H1 (cell line): ENCODE results near the gene SOX2. TPM values are rescaled to one million over a fixed set of nuclear protein-coding genes. Genes with fewer than 3 reads are reported as not detected.

Experiments used
- CTCF ChIA-PET: fragments of 300-600 bp; sonication (Branson Sonifier 250); formaldehyde crosslinking; loops from one replicate; lab custom pipeline; 2021; ENCODE audit not compliant: partially characterized antibody; lab: Charles Lee
- POLR2A ChIA-PET: fragments of 300-600 bp; sonication (Branson Sonifier 250); formaldehyde crosslinking; loops from one replicate; lab custom pipeline; 2021; ENCODE audit warnings: inconsistent platforms; ENCODE audit not compliant: partially characterized antibody; lab: Charles Lee
- DNase-seq, 2 experiments: peaks; one replicate each; pipeline versions ENCODE4 v3.0.0 to v3.0.0-alpha.2; 2010 to 2022; ENCODE audit warnings: low spot score in 2 of 2, low read depth in 1 of 2, mixed read lengths in 1 of 2
- FAIRE-seq: peaks from 2 replicates; lab custom pipeline; 2011; peaks lifted over from hg19 to GRCh38; lab: Jason Lieb, UNC
- H2AFZ ChIP-seq: 2 replicates; pipeline ENCODE4 v1.8.1; 2012; ENCODE audit warnings: low read length, inconsistent platforms
- H2AK5ac ChIP-seq: 2 replicates; pipeline ENCODE4 v1.6.1; 2013; ENCODE audit warnings: low read depth, low read length
- H2BK120ac ChIP-seq: replicated peaks from 2 replicates; pipeline ENCODE3; 2013; ENCODE audit warnings: low read depth, low read length, inconsistent platforms
- H2BK12ac ChIP-seq: 2 replicates; pipeline ENCODE4 v1.6.1; 2013; ENCODE audit warnings: low read depth, low read length
- H2BK15ac ChIP-seq: 2 replicates; pipeline ENCODE4 v1.6.1; 2013; ENCODE audit warnings: low read length
- H2BK20ac ChIP-seq: 2 replicates; pipeline ENCODE4 v1.6.1; 2013; ENCODE audit warnings: low read length
- H2BK5ac ChIP-seq: 2 replicates; pipeline ENCODE4 v1.6.1; 2013; ENCODE audit warnings: low read depth, low read length
- H3K14ac ChIP-seq: 2 replicates; pipeline ENCODE4 v1.6.1; 2013; ENCODE audit warnings: inconsistent platforms; ENCODE audit not compliant: insufficient read length
- H3K18ac ChIP-seq: 2 replicates; pipeline ENCODE4 v1.6.1; 2013; ENCODE audit warnings: low read length; ENCODE audit errors: extremely low read depth
- H3K23ac ChIP-seq: 2 replicates; pipeline ENCODE4 v1.6.1; 2013; ENCODE audit warnings: inconsistent platforms; ENCODE audit not compliant: insufficient read length
- H3K23me2 ChIP-seq: 2 replicates; pipeline ENCODE4 v1.6.1; 2013; ENCODE audit warnings: low read depth, low read length
- H3K27ac ChIP-seq: 2 replicates; pipeline ENCODE4 v1.6.1; 2011; ENCODE audit warnings: low read depth, low read length, inconsistent platforms
- H3K27me3 ChIP-seq, 4 experiments: replicated peaks in 1 of 4; 1 replicate in 1 of 4; 2 replicates in 3 of 4; pipeline versions ENCODE4 v1.6.1 to v1.8.1; 2011 to 2013; ENCODE audit warnings: low read length in 3 of 4, mild to moderate bottlenecking in 3 of 4, inconsistent platforms in 2 of 4, mixed read lengths in 2 of 4, moderate library complexity in 1 of 4; ENCODE audit not compliant: control insufficient read depth in 3 of 4, insufficient read depth in 3 of 4; ENCODE audit errors: extremely low read depth in 1 of 4
- H3K36me3 ChIP-seq, 4 experiments: 2 replicates each; pipeline versions ENCODE4 v1.6.1 to v1.8.1; 2011 to 2013; ENCODE audit warnings: mild to moderate bottlenecking in 4 of 4, low read length in 3 of 4, moderate library complexity in 2 of 4, control low read depth in 1 of 4, inconsistent platforms in 1 of 4; ENCODE audit not compliant: insufficient read depth in 4 of 4, control insufficient read depth in 2 of 4
- H3K4ac ChIP-seq: replicated peaks from 2 replicates; pipeline ENCODE3; 2013; ENCODE audit warnings: low read length, low read depth, mixed read lengths, inconsistent platforms; ENCODE audit not compliant: insufficient read length
- H3K4me1 ChIP-seq, 4 experiments: replicated peaks in 1 of 4; 1 replicate in 1 of 4; 2 replicates in 3 of 4; pipeline versions ENCODE4 v1.6.1 to v1.8.1; 2011 to 2013; ENCODE audit warnings: low read length in 3 of 4, inconsistent platforms in 2 of 4, mixed read lengths in 1 of 4; ENCODE audit not compliant: insufficient read depth in 4 of 4, control insufficient read depth in 3 of 4
- H3K4me2 ChIP-seq, 2 experiments: 2 replicates each; pipeline versions ENCODE4 v1.6.1 to v1.8.1; 2011 to 2013; ENCODE audit warnings: low read depth in 2 of 2, low read length in 2 of 2, control low read depth in 1 of 2, inconsistent platforms in 1 of 2, mild to moderate bottlenecking in 1 of 2; ENCODE audit not compliant: insufficient read depth in 1 of 2
- H3K4me3 ChIP-seq, 4 experiments: fragments of 200-600, 300-600 bp in 1 of 4; sonication (generic), shearing (Covaris generic), sonication (Bioruptor Twin) in 1 of 4; 2 replicates each; pipeline versions ENCODE4 v1.5.1 to v1.8.1; 2011 to 2016; ENCODE audit warnings: low read length in 4 of 4, low read depth in 3 of 4, control low read depth in 2 of 4, inconsistent platforms in 2 of 4, mild to moderate bottlenecking in 2 of 4, mixed read lengths in 1 of 4, moderate library complexity in 1 of 4; ENCODE audit not compliant: insufficient read depth in 2 of 4; ENCODE audit errors: extremely low read depth in 1 of 4
- H3K56ac ChIP-seq: replicated peaks from 2 replicates; pipeline ENCODE3; 2013; ENCODE audit warnings: low read depth, mild to moderate bottlenecking, mixed read lengths, low read length, inconsistent platforms; ENCODE audit not compliant: insufficient read length
- H3K79me1 ChIP-seq: 2 replicates; pipeline ENCODE4 v1.6.1; 2013; ENCODE audit warnings: low read depth, low read length, control low read depth
- H3K79me2 ChIP-seq, 2 experiments: 2 replicates each; pipeline versions ENCODE4 v1.6.1 to v1.8.1; 2012 to 2013; ENCODE audit warnings: low read length in 2 of 2, mild to moderate bottlenecking in 2 of 2, inconsistent platforms in 1 of 2; ENCODE audit not compliant: insufficient read depth in 2 of 2, control insufficient read depth in 1 of 2
- H3K9ac ChIP-seq, 4 experiments: replicated peaks in 1 of 4; 1 replicate in 1 of 4; 2 replicates in 3 of 4; pipeline versions ENCODE4 v1.6.1 to v1.8.1; 2011 to 2013; ENCODE audit warnings: low read depth in 3 of 4, low read length in 3 of 4, control low read depth in 2 of 4, mild to moderate bottlenecking in 2 of 4, moderate library complexity in 2 of 4, inconsistent platforms in 1 of 4; ENCODE audit errors: extremely low read depth in 1 of 4
- H3K9me3 ChIP-seq, 2 experiments: 2 replicates each; pipeline versions ENCODE4 v1.6.1 to v1.8.1; 2012 to 2013; ENCODE audit warnings: mild to moderate bottlenecking in 2 of 2, moderate library complexity in 2 of 2, control low read depth in 1 of 2, inconsistent platforms in 1 of 2, low read depth in 1 of 2, low read length in 1 of 2, mixed read lengths in 1 of 2; ENCODE audit not compliant: insufficient read depth in 2 of 2
- H4K20me1 ChIP-seq, 2 experiments: replicated peaks in 1 of 2; 2 replicates each; pipeline versions ENCODE3 to v1.8.1; 2011 to 2013; ENCODE audit warnings: inconsistent platforms in 2 of 2, low read length in 2 of 2, mild to moderate bottlenecking in 1 of 2; ENCODE audit not compliant: insufficient read depth in 2 of 2, control insufficient read depth in 1 of 2
- H4K5ac ChIP-seq: 2 replicates; pipeline ENCODE4 v1.6.1; 2013; ENCODE audit warnings: low read length, low read depth, mixed read lengths, inconsistent platforms; ENCODE audit not compliant: insufficient read length
- H4K8ac ChIP-seq: 2 replicates; pipeline ENCODE4 v1.8.0; 2013; ENCODE audit warnings: mild to moderate bottlenecking, moderate library complexity, low read length, inconsistent platforms; ENCODE audit not compliant: insufficient read depth; ENCODE audit errors: extremely low read depth
- H4K91ac ChIP-seq: replicated peaks from 2 replicates; pipeline ENCODE3; 2013; ENCODE audit warnings: low read length, mixed read lengths, inconsistent platforms; ENCODE audit not compliant: insufficient read length
- ASH2L ChIP-seq: fragments of 200-600, 300-600 bp; sonication (generic); IDR thresholded peaks from one replicate; pipeline ENCODE4 v1.7.1; 2017; ENCODE audit warnings: low read length
- GABPA ChIP-seq: IDR thresholded peaks from 2 replicates; pipeline ENCODE4 v1.6.1; 2011; ENCODE audit warnings: mild to moderate bottlenecking, low read length, moderate library complexity, borderline replicate concordance; ENCODE audit not compliant: insufficient read depth
- HDAC2 ChIP-seq, 2 experiments: fragments of 300-600 bp in 1 of 2; sonication (generic) in 1 of 2; IDR thresholded peaks; 2 replicates each; pipeline ENCODE4 v1.6.1; 2011 to 2012; ENCODE audit warnings: low read depth in 2 of 2, low read length in 2 of 2, mild to moderate bottlenecking in 2 of 2, moderate library complexity in 2 of 2, borderline replicate concordance in 1 of 2, inconsistent platforms in 1 of 2
- NANOG ChIP-seq: IDR thresholded peaks from 2 replicates; pipeline ENCODE4 v1.6.1; 2011; ENCODE audit warnings: low read length, low read depth, mild to moderate bottlenecking, inconsistent platforms; ENCODE audit not compliant: insufficient read depth, poor library complexity, severe bottlenecking
- POLR2A ChIP-seq, 2 experiments: IDR thresholded peaks; 1 replicate in 1 of 2; 2 replicates in 1 of 2; pipeline ENCODE4 v1.6.1; 2011; ENCODE audit warnings: low read depth in 2 of 2, low read length in 2 of 2, mild to moderate bottlenecking in 2 of 2; ENCODE audit errors: control extremely low read depth in 1 of 2
- USF2 ChIP-seq: IDR thresholded peaks from 2 replicates; pipeline ENCODE4 v1.6.1; 2011; ENCODE audit warnings: low read length, improper control_type of control experiment
- WGBS, 2 experiments: shearing (Covaris generic) in 1 of 2; methylation state at CpG; one replicate each; pipeline versions ENCODE4 v1.1.6 to v1.1.7; 2013 to 2015; ENCODE audit warnings: low lambda C conversion rate in 2 of 2, mixed read lengths in 2 of 2, inconsistent platforms in 1 of 2, low coverage in 1 of 2, missing lambda C conversion rate in 1 of 2; ENCODE audit not compliant: insufficient replicate concordance in 2 of 2, insufficient coverage in 1 of 2, insufficient read length in 1 of 2; ENCODE audit errors: extremely low coverage in 1 of 2, missing lambda C conversion rate in 1 of 2; 5-methylcytosine and 5-hydroxymethylcytosine counted together
- long read RNA-seq, 2 experiments: library from RNA in 1 of 2; library from capped mRNA in 1 of 2; stranded (forward); transcript quantifications; one replicate each; pipeline ENCODE4 v2.0.0, GENCODE V29; 2021; ENCODE audit warnings: inconsistent platforms in 1 of 2
- polyA minus RNA-seq, 3 experiments: library from RNA; depleted of rRNA, polyadenylated mRNA; stranded (reverse); fragments of >200 nt; gene quantifications; 1 replicate in 2 of 3; 2 replicates in 1 of 3; pipeline ENCODE4 v1.2.3, GENCODE V29; 2011
- polyA plus RNA-seq, 7 experiments: library from polyadenylated mRNA; depleted of rRNA in 3 of 7; stranded (reverse) in 5 of 7; unstranded in 2 of 7; fragments of >200 nt in 5 of 7; fragments of 200-250 nt in 2 of 7; gene quantifications; 1 replicate in 5 of 7; 2 replicates in 1 of 7; 4 replicates in 1 of 7; pipeline versions ENCODE4 v1.2.1 to v1.2.3, GENCODE V29; 2011 to 2013; ENCODE audit warnings: missing spikeins in 2 of 7, mixed read lengths in 2 of 7
- total RNA-seq: library from RNA; stranded (reverse); fragmentation: NEBNext Ultra II Directional; extraction: Animal tissue kit (Norgen Biotek cat#: 25700); gene quantifications from 2 replicates; pipeline ENCODE4 v1.2.1, GENCODE V29; 2021

The SOX2 gene
- total RNA-seq (247 and 260 TPM in 2 replicates), polyA plus RNA-seq (2011; rRNA removed) (149 and 170 TPM in 2 replicates), polyA minus RNA-seq (2011; rRNA and poly(A)+ RNA removed) (34.6 and 35.5 TPM in 2 replicates)
- polyA plus RNA-seq (2011; cell fraction: cytosol; rRNA removed) = 181 TPM
- 120 TPM for polyA plus RNA-seq (2011; cell fraction: nucleus; rRNA removed)
- polyA plus RNA-seq (2012, experiment 1 of 2) = 130 to 186 TPM (median 157 TPM) in 4 replicates
- 64.0 TPM for polyA plus RNA-seq (2012, experiment 2 of 2)
- 171 TPM for polyA plus RNA-seq (2013, experiment 1 of 2)
- 169 TPM for polyA plus RNA-seq (2013, experiment 2 of 2)
- polyA minus RNA-seq (2011; cell fraction: cytosol; rRNA and poly(A)+ RNA removed) = 101 TPM
- polyA minus RNA-seq (2011; cell fraction: nucleus; rRNA and poly(A)+ RNA removed) = 83.5 TPM
- long read RNA-seq, experiment 1, transcript SOX2-201 (1 exons, 2,513 nt) = major isoform, 312 of 312 reads
- long read RNA-seq, experiment 1, partial matches to known transcripts = 0 of 312 reads
- long read RNA-seq, experiment 1, other reads (novel, unspliced or antisense) = 0 of 312 reads
- long read RNA-seq, experiment 2, transcript SOX2-201 (1 exons, 2,513 nt) = major isoform, 39 of 39 reads
- long read RNA-seq, experiment 2, partial matches to known transcripts = 0 of 39 reads
- long read RNA-seq, experiment 2, other reads (novel, unspliced or antisense) = 0 of 39 reads

- Histone ChIP-seq H3K23me2 (peaks cover 11% of the 10 kb centered on the region), H4K8ac (peak within 1 kb of the TSS; percentile 75), H3K9me3 (no peaks in the 10 kb centered on the region), H3K27ac (peak within 1 kb of the TSS; percentile 94), H4K91ac (peak within 1 kb of the TSS; percentile 90), H3K14ac (peak within 1 kb of the TSS; percentile 35), H2BK12ac (peak within 1 kb of the TSS; percentile 86), H3K4me1 (peaks cover 0 to 22% (median 7%) of the 10 kb centered on the region in 4 experiments; a peak in 4 of 7 replicates), H2AK5ac (peak within 1 kb of the TSS; percentile 96), H4K5ac (peak within 1 kb of the TSS; percentile 96), H2BK20ac (peak within 1 kb of the TSS; percentile 26; the same call in 1 of the 2 replicates), H3K4me3 (peak within 1 kb of the TSS; percentile 90 to 98 (median 96)), H3K36me3 (peaks cover 0 to 39% (median 8%) of the 10 kb centered on the region in 4 experiments; a peak in 4 of 8 replicates), H2AFZ (no peak within 1 kb of the TSS), H2BK15ac (no peak within 1 kb of the TSS), H4K20me1 (peaks cover 0 to 2% of the 10 kb centered on the region in 2 experiments), H3K9ac (peak within 1 kb of the TSS; percentile 83 to 94 (median 88)), H3K79me2 (peaks cover 13 to 54% of the 10 kb centered on the region in 2 experiments), H2BK120ac (peak within 1 kb of the TSS; percentile 94), H3K18ac (peak within 1 kb of the TSS; percentile 96), H3K4ac (peak within 1 kb of the TSS; percentile 96), H3K56ac (peak within 1 kb of the TSS; percentile 92), H3K23ac (no peak within 1 kb of the TSS), H3K27me3 (no peaks in the 10 kb centered on the region), H2BK5ac (peak within 1 kb of the TSS; percentile 98), H3K79me1 (no peaks in the 10 kb centered on the region; the same call in 1 of the 2 replicates), H3K4me2 (peak within 1 kb of the TSS; percentile 94 to 98)
- FAIRE-seq (peak; percentile 13), DNase-seq (peak; percentile 78 to 83)
- WGBS, 2 experiments = 3% methylated on average over 21 of the region's 37 CpGs; no CpG with 5 or more reads in 1 of the 2 experiments
- ChIA-PET POLR2A (interaction anchor here (0.7 to 3.9 kb wide), 12 partner anchors 9 to 527 kb away, joined by 3 to 46 read pairs (median 4); no protein-coding TSS in a partner anchor), CTCF (interaction anchor here (1.0 to 1.4 kb wide), 3 partner anchors 16 to 45 kb away, joined by 3 to 4 read pairs (median 3); no protein-coding TSS in a partner anchor)
- TF ChIP-seq ASH2L (peak; percentile 13), POLR2A (IDR thresholded peaks at IDR 0.05; ENCODE audit: control extremely low read depth in 1 of 2, low read depth in 2 of 2, low read length in 2 of 2) (peak in 1 of 2 experiments; percentile 66; a peak in 2 of 3 replicates), USF2 (no peak), HDAC2 (IDR thresholded peaks at IDR 0.05; ENCODE audit: borderline replicate concordance in 1 of 2, low read depth in 2 of 2, low read length in 2 of 2) (peak in 1 of 2 experiments; percentile 66; a peak in 2 of 4 replicates), NANOG (peak; percentile 28), GABPA (no peak)
Measured at GRCh38 chr3:181711325-181712135, at the start of gene SOX2. TSS of gene SOX2 (plus strand) at chr3:181711925. CDS start at chr3:181712361, 436 bp downstream.
